ENCODE data around the gene SAA2.

DNA sequence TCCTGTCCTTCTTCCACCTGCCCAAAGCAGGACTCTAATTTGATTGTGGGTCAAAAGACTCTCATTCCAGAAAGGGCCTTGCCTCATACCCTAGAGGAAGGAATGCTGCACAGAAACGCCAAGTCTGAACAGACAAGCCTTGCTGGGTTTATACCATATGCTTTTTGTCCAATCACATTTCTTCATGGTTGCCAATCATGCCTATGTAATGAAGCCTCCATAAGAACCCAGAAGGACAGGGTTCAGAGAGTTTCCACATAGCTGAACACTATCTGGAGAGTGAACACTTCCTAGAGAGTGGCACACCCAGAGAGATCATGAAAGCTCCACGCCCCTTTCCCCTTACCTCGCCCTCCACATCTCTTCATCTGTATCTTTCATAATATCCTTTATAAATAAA is 4.8 kb upstream of the SAA2 start:
- TF ChIP-seq, protein P1, sequence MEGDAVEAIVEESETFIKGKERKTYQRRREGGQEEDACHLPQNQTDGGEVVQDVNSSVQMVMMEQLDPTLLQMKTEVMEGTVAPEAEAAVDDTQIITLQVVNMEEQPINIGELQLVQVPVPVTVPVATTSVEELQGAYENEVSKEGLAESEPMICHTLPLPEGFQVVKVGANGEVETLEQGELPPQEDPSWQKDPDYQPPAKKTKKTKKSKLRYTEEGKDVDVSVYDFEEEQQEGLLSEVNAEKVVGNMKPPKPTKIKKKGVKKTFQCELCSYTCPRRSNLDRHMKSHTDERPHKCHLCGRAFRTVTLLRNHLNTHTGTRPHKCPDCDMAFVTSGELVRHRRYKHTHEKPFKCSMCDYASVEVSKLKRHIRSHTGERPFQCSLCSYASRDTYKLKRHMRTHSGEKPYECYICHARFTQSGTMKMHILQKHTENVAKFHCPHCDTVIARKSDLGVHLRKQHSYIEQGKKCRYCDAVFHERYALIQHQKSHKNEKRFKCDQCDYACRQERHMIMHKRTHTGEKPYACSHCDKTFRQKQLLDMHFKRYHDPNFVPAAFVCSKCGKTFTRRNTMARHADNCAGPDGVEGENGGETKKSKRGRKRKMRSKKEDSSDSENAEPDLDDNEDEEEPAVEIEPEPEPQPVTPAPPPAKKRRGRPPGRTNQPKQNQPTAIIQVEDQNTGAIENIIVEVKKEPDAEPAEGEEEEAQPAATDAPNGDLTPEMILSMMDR (conservative IDR thresholded peaks at IDR 0.05): peak; percentile 40; the same call in 1 of the 2 replicates
- no peak for TF ChIP-seq EZH2 (IDR thresholded peaks at IDR 0.05; ENCODE audit: low read depth)

Measured in PC-9 (cell line).